Measurements from ENCODE around the gene CPD.

- TF ChIP-seq CTCF (IDR thresholded peaks at IDR 0.05) (no peak), MAX (IDR thresholded peaks at IDR 0.05) (no peak), CHD4 (IDR thresholded peaks at IDR 0.05; ENCODE audit: borderline replicate concordance) (no peak), RNF2 (IDR thresholded peaks at IDR 0.05; ENCODE audit: borderline replicate concordance, low read depth) (no peak), MYC (IDR thresholded peaks at IDR 0.05; ENCODE audit: borderline replicate concordance, low read length) (no peak), NPAS2 (CRISPR knock-in tag; IDR thresholded peaks at IDR 0.05; ENCODE audit: borderline replicate concordance) (no peak), REST (IDR thresholded peaks at IDR 0.05) (no peak), ZC3H11A (IDR thresholded peaks at IDR 0.05) (no peak), SMC3 (IDR thresholded peaks at IDR 0.05) (no peak), EP300 (IDR thresholded peaks at IDR 0.05) (no peak), FOSL2 (IDR thresholded peaks at IDR 0.05) (no peak), FOSL2 (CRISPR knock-in tag; IDR thresholded peaks at IDR 0.05) (no peak), MAZ (IDR thresholded peaks at IDR 0.05; ENCODE audit: borderline replicate concordance, low read depth, low read length) (no peak), POLR2A (IDR thresholded peaks at IDR 0.05; ENCODE audit: low read length) (no peak), BHLHE40 (IDR thresholded peaks at IDR 0.05; ENCODE audit: low read depth, low read length) (no peak)
Measured at GRCh38 chr17:30393911-30394867, 15.5 kb downstream of the CPD start.
